HCT116 (cell line): ENCODE results near the gene AHR. TPM values are rescaled to one million over a fixed set of nuclear protein-coding genes. Genes with fewer than 3 reads are reported as not detected.

Experiments used
- ATAC-seq: fragments of 200-7000 bp; cut with Tn5 transposase; 2 replicates; pipeline ENCODE4 v1.9.1; 2020; ENCODE audit warnings: mild to moderate bottlenecking, moderate library complexity
- BruUV-seq: library from RNA; stranded (reverse); fragments of 400-500 nt; replicated peaks from 2 replicates; lab custom pipeline; 2021; lab: Mats Ljungman, UMichigan
- CTCF ChIA-PET: fragments of 300-600 bp; sonication (Branson Sonifier 250); formaldehyde crosslinking; loops from one replicate; lab custom pipeline; 2021; ENCODE audit warnings: antibody characterized with exemption; lab: Charles Lee
- POLR2A ChIA-PET: fragments of 300-600, 350-600 bp; sonication (Branson Sonifier 250); formaldehyde crosslinking; loops from one replicate; lab custom pipeline; 2021; ENCODE audit warnings: antibody characterized with exemption; lab: Charles Lee
- RAD21 ChIA-PET, 2 experiments: fragments of 300-600 bp; sonication (Branson Sonifier 250); formaldehyde crosslinking; loops; one replicate each; lab custom pipeline; 2023; ENCODE audit warnings: low total read pairs in 2 of 2; ENCODE audit not compliant: uncharacterized antibody in 2 of 2, unreplicated experiment in 2 of 2, low non-redundant PET in 1 of 2; lab: Charles Lee
- DNase-seq: peaks from one replicate; pipeline ENCODE4 v3.0.0-alpha.2; 2010; ENCODE audit warnings: low read depth, low spot score
- H2AFZ ChIP-seq: fragments of 200-600 bp; shearing (Covaris generic), sonication (generic); 2 replicates; pipeline ENCODE4 v1.6.1; 2017; ENCODE audit warnings: low read depth, mixed run types, mixed read lengths, antibody characterized with exemption, low read length; ENCODE audit not compliant: poor library complexity, severe bottlenecking
- H3K27ac ChIP-seq: 2 replicates; pipeline ENCODE4 v1.5.1; 2012; ENCODE audit warnings: low read depth, low read length
- H3K27me3 ChIP-seq: fragments of 200-600 bp; sonication (generic); 2 replicates; pipeline ENCODE4 v1.6.1; 2016; ENCODE audit warnings: mixed run types, low read length, mixed read lengths; ENCODE audit not compliant: insufficient read depth
- H3K36me3 ChIP-seq, 2 experiments: fragments of 200-500 bp in 1 of 2; fragments of 200-600 bp in 1 of 2; sonication (Bioruptor generic) in 1 of 2; sonication (generic) in 1 of 2; 2 replicates each; pipeline versions ENCODE4 v1.5.1 to v1.6.1; 2014 to 2016; ENCODE audit warnings: low read length in 2 of 2, inconsistent platforms in 1 of 2, mixed read lengths in 1 of 2, mixed run types in 1 of 2; ENCODE audit not compliant: insufficient read depth in 2 of 2, control insufficient read depth in 1 of 2
- H3K4me1 ChIP-seq, 2 experiments: fragments of 200-600 bp in 1 of 2; sonication (generic) in 1 of 2; 2 replicates each; pipeline versions ENCODE4 v1.5.1 to v1.6.1; 2012 to 2017; ENCODE audit warnings: low read length in 2 of 2, inconsistent platforms in 1 of 2, mild to moderate bottlenecking in 1 of 2, mixed read lengths in 1 of 2, mixed run types in 1 of 2, moderate library complexity in 1 of 2; ENCODE audit not compliant: insufficient read depth in 2 of 2, control insufficient read depth in 1 of 2
- H3K4me2 ChIP-seq: fragments of 200-600 bp; sonication (generic); 2 replicates; pipeline ENCODE4 v1.6.1; 2017; ENCODE audit warnings: mixed run types, low read length, mixed read lengths
- H3K4me3 ChIP-seq, 2 experiments: fragments of 200-600 bp in 1 of 2; sonication (generic) in 1 of 2; replicated peaks in 1 of 2; 2 replicates each; pipeline ENCODE4 v1.5.1; 2011 to 2016; ENCODE audit warnings: low read length in 2 of 2, control low read depth in 1 of 2, low read depth in 1 of 2, mild to moderate bottlenecking in 1 of 2, mixed read lengths in 1 of 2, mixed run types in 1 of 2
- H3K79me2 ChIP-seq: fragments of 200-600 bp; sonication (generic); 2 replicates; pipeline ENCODE4 v1.6.1; 2017; ENCODE audit warnings: mild to moderate bottlenecking, mixed run types, low read length, moderate library complexity, mixed read lengths; ENCODE audit not compliant: insufficient read depth
- H3K9ac ChIP-seq: fragments of 200-600 bp; sonication (generic); 2 replicates; pipeline ENCODE4 v1.6.1; 2016; ENCODE audit warnings: low read length, mixed read lengths
- H3K9me2 ChIP-seq: fragments of 200-600 bp; sonication (generic), shearing (Covaris generic); 2 replicates; pipeline ENCODE4 v1.6.1; 2017; ENCODE audit warnings: mixed run types, mild to moderate bottlenecking, moderate library complexity; ENCODE audit not compliant: insufficient read depth
- H3K9me3 ChIP-seq, 2 experiments: fragments of 200-500 bp in 1 of 2; fragments of 200-600 bp in 1 of 2; sonication (Bioruptor generic) in 1 of 2; sonication (generic) in 1 of 2; 2 replicates each; pipeline ENCODE4 v1.6.1; 2014 to 2017; ENCODE audit warnings: low read length in 2 of 2, mixed read lengths in 2 of 2, inconsistent platforms in 1 of 2, low read depth in 1 of 2, mild to moderate bottlenecking in 1 of 2, mixed run types in 1 of 2, moderate library complexity in 1 of 2; ENCODE audit not compliant: control insufficient read depth in 1 of 2, insufficient read depth in 1 of 2
- H4K20me1 ChIP-seq: fragments of 200-600 bp; sonication (generic), shearing (Covaris generic); 2 replicates; pipeline ENCODE4 v1.6.1; 2017; ENCODE audit warnings: mixed run types, mild to moderate bottlenecking, moderate library complexity; ENCODE audit not compliant: insufficient read depth
- CBX3 ChIP-seq: IDR thresholded peaks from 2 replicates; pipeline ENCODE4 v1.6.1; 2012; ENCODE audit warnings: low read depth
- CEBPB ChIP-seq: IDR thresholded peaks from 2 replicates; pipeline ENCODE4 v1.6.1; 2012; ENCODE audit warnings: low read depth
- EGR1 ChIP-seq: IDR thresholded peaks from 2 replicates; pipeline ENCODE4 v1.6.1; 2012; ENCODE audit warnings: low read depth
- FOSL1 ChIP-seq: IDR thresholded peaks from 2 replicates; pipeline ENCODE4 v1.6.1; 2012; ENCODE audit warnings: low read depth
- JUND ChIP-seq: IDR thresholded peaks from 2 replicates; pipeline ENCODE4 v1.6.1; 2012
- POLR2AphosphoS5 ChIP-seq: IDR thresholded peaks from 2 replicates; pipeline ENCODE4 v1.6.1; 2011; ENCODE audit warnings: mild to moderate bottlenecking, low read depth, low read length, moderate library complexity
- RAD21 ChIP-seq: IDR thresholded peaks from 2 replicates; pipeline ENCODE4 v1.6.1; 2012; ENCODE audit warnings: low read depth, mild to moderate bottlenecking
- SP1 ChIP-seq: IDR thresholded peaks from 2 replicates; pipeline ENCODE4 v1.6.1; 2012; ENCODE audit warnings: low read depth
- YY1 ChIP-seq: IDR thresholded peaks from 2 replicates; pipeline ENCODE4 v1.6.1; 2011; ENCODE audit warnings: low read length, low read depth, moderate library complexity, mild to moderate bottlenecking; ENCODE audit not compliant: insufficient replicate concordance; ENCODE audit errors: extremely low read depth
- ZNF274 ChIP-seq: fragments of 200-500 bp; sonication (Bioruptor generic); IDR thresholded peaks from 2 replicates; pipeline ENCODE4 v1.6.1; 2014; ENCODE audit warnings: mild to moderate bottlenecking, low read depth, low read length, inconsistent platforms
- intact Hi-C: fragments of 100-400 bp; cut with micrococcal nuclease; formaldehyde crosslinking; loops from 2 replicates; pipeline ENCODE4 v1.10.0; 2022
- total RNA-seq: library from RNA; stranded (reverse); gene quantifications from one replicate; pipeline ENCODE4 v1.2.1, GENCODE V29; 2021; ENCODE audit not compliant: unreplicated experiment
- TF ChIP-seq, protein P1 (sequence below): IDR thresholded peaks from 2 replicates; pipeline ENCODE4 v1.6.1; 2011; ENCODE audit warnings: mild to moderate bottlenecking, low read length, moderate library complexity; ENCODE audit not compliant: insufficient replicate concordance; ENCODE audit errors: extremely low read depth
- TF ChIP-seq, protein P2 (sequence below): IDR thresholded peaks from 2 replicates; pipeline ENCODE4 v1.6.1; 2012

The AHR gene
- total RNA-seq, 1 experiment from 2014 or later = 29.7 TPM

- H3K9me3 ChIP-seq = no peaks in the 10 kb centered on the region
- H2AFZ ChIP-seq = no peak overlapping the region
- H3K9me2 ChIP-seq = peaks cover 8% of the 10 kb centered on the region; the same call in 1 of the 2 replicates
- POLR2A ChIA-PET = no interaction called here
- H3K4me1 ChIP-seq = peaks cover 0 to 10% of the 10 kb centered on the region in 2 experiments; a peak in 1 of 4 replicates
- H3K4me3 ChIP-seq = no peak overlapping the region
- BruUV-seq = no TSS peak
- TF ChIP-seq CBX3 (no peak), FOSL1 (no peak), ZNF274 (no peak)
- H4K20me1 ChIP-seq = no peaks in the 10 kb centered on the region
- H3K36me3 ChIP-seq = no peaks in the 10 kb centered on the region
- no peaks in the 10 kb centered on the region for H3K27me3 ChIP-seq
- no peak overlapping the region for H3K9ac ChIP-seq
- no peak for ATAC-seq
- H3K27ac ChIP-seq = no peak overlapping the region
- H3K79me2 ChIP-seq = no peaks in the 10 kb centered on the region
- CTCF ChIA-PET = no interaction called here
- RAD21 ChIA-PET = no interaction called here
- intact Hi-C loops = no loop called here
- DNase-seq = no peak
- no peak overlapping the region for H3K4me2 ChIP-seq
Measured at GRCh38 chr7:17279061-17279460, 19.4 kb upstream of the AHR start.

GRCh38 chr7:17289074-17289645, 9.3 kb upstream of the AHR start:
- POLR2A ChIA-PET = no interaction called here
- ATAC-seq = no peak
- no peak for DNase-seq
- H3K36me3 ChIP-seq = no peaks in the 10 kb centered on the region
- no peaks in the 10 kb centered on the region for H3K9me3 ChIP-seq
- no peaks in the 10 kb centered on the region for H3K79me2 ChIP-seq
- H2AFZ ChIP-seq = no peak overlapping the region
- no peaks in the 10 kb centered on the region for H3K27me3 ChIP-seq
- BruUV-seq = no TSS peak
- TF ChIP-seq, protein P1, sequence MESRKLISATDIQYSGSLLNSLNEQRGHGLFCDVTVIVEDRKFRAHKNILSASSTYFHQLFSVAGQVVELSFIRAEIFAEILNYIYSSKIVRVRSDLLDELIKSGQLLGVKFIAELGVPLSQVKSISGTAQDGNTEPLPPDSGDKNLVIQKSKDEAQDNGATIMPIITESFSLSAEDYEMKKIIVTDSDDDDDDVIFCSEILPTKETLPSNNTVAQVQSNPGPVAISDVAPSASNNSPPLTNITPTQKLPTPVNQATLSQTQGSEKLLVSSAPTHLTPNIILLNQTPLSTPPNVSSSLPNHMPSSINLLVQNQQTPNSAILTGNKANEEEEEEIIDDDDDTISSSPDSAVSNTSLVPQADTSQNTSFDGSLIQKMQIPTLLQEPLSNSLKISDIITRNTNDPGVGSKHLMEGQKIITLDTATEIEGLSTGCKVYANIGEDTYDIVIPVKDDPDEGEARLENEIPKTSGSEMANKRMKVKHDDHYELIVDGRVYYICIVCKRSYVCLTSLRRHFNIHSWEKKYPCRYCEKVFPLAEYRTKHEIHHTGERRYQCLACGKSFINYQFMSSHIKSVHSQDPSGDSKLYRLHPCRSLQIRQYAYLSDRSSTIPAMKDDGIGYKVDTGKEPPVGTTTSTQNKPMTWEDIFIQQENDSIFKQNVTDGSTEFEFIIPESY = no peak
- TF ChIP-seq SP1 (no peak), EGR1 (no peak), POLR2AphosphoS5 (no peak), JUND (no peak), YY1 (no peak), CEBPB (no peak), RAD21 (no peak)
- TF ChIP-seq, protein P2, sequence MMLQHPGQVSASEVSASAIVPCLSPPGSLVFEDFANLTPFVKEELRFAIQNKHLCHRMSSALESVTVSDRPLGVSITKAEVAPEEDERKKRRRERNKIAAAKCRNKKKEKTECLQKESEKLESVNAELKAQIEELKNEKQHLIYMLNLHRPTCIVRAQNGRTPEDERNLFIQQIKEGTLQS = no peak
- no peak overlapping the region for H3K4me2 ChIP-seq
- CTCF ChIA-PET = no interaction called here
- no peaks in the 10 kb centered on the region for H3K9me2 ChIP-seq
- H3K9ac ChIP-seq = no peak overlapping the region
- no peaks in the 10 kb centered on the region for H4K20me1 ChIP-seq
- RAD21 ChIA-PET = no interaction called here
- H3K4me1 ChIP-seq = no peaks in the 10 kb centered on the region
- intact Hi-C loops = no loop called here
- no peak overlapping the region for H3K4me3 ChIP-seq
- H3K27ac ChIP-seq = no peak overlapping the region
